ENCODE data around the gene IL26. TPM values are rescaled to one million over a fixed set of nuclear protein-coding genes. Genes with fewer than 3 reads are reported as not detected.

Gene IL26
- total and polyA plus RNA-seq, 2 donors (not counting 3 experiments of a cell fraction or from before 2014, with no cell fraction given), result not detected

DNA sequence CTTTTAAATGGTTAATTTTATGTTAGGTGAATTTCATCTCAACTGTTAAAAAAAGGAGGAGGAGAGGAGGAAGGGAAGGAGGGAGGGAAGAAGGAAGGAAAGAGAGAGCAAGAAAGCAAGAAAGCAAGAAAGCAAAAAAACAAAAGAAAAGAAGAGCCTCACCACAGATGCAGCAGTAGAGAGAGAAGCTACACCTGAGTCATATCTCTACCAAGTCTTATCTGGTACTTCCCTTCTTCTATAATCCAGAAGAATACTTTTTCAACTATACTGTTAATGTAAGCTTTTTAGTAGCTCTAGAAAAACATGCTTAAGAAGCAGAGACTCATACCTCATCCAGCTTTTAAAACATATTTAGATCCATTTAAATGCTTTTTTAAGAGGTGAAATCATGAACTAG is 5.6 kb upstream of the IL26 start:
- ChIA-PET POLR2A (no interaction called here), CTCF (interaction anchor here (0.6 to 2.4 kb wide), 8 partner anchors 7 to 875 kb away, joined by 3 to 14 read pairs (median 4); no protein-coding TSS in a partner anchor)
- dilution Hi-C loops (cut with MboI; ENCODE audit: extremely low pct_ligation_motif_present, low sequenced_read_pairs), result no loop called here
- no peak overlapping the region for H2AFZ ChIP-seq (ENCODE audit: low read depth, low read length)
- DNase-seq (ENCODE audit: low read depth, low spot score) (no peak), FAIRE-seq (no peak)
- no peaks in the 10 kb centered on the region for H3K9me3 ChIP-seq (replicated peaks; ENCODE audit: control insufficient read depth, insufficient read depth, low read length)
- TF ChIP-seq, protein P1, sequence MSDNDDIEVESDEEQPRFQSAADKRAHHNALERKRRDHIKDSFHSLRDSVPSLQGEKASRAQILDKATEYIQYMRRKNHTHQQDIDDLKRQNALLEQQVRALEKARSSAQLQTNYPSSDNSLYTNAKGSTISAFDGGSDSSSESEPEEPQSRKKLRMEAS (IDR thresholded peaks at IDR 0.05; ENCODE audit: insufficient read depth, insufficient read length), result no peak
- no peak for TF ChIP-seq FOS (IDR thresholded peaks at IDR 0.05; ENCODE audit: borderline replicate concordance, insufficient read depth, low read length)
- no peak for TF ChIP-seq POLR2A (IDR thresholded peaks at IDR 0.05; ENCODE audit: low read depth, low read length)
- no peaks in the 10 kb centered on the region for H4K20me1 ChIP-seq (replicated peaks; ENCODE audit: control insufficient read depth, extremely low read depth, insufficient read depth, low read length)
- peaks cover under 1 to 5% of the 10 kb centered on the region in 2 experiments for H3K27me3 ChIP-seq (ENCODE audit: control insufficient read depth in 2 of 2, insufficient read depth in 2 of 2, low read length in 2 of 2)
- no peaks in the 10 kb centered on the region for H3K9me1 ChIP-seq (replicated peaks; ENCODE audit: control insufficient read depth, extremely low read depth, insufficient read depth, low read length)
- no peak overlapping the region for H3K4me2 ChIP-seq (ENCODE audit: insufficient read depth, low read length)
- intact Hi-C loops (cut with micrococcal nuclease), result no loop called here
- BruUV-seq (replicated peaks), result no TSS peak
- H3K36me3 ChIP-seq (ENCODE audit: control insufficient read depth in 2 of 2, extremely low read depth in 1 of 2, insufficient read depth in 2 of 2, low read length in 2 of 2), result no peaks in the 10 kb centered on the region
- H3K4me3 ChIP-seq (replicated peaks in 1 of 3; ENCODE audit: insufficient read depth in 1 of 3, low read depth in 1 of 3, low read length in 3 of 3), result no peak overlapping the region
- H3K27ac ChIP-seq (ENCODE audit: insufficient read depth, low read depth, low read length), result no peak overlapping the region
- H3K9ac ChIP-seq (replicated peaks; ENCODE audit: extremely low read depth, insufficient read depth, low read length), result no peak overlapping the region
- H3K79me2 ChIP-seq (ENCODE audit: control insufficient read depth, insufficient read depth, low read length), result no peaks in the 10 kb centered on the region
- H3K4me1 ChIP-seq (ENCODE audit: control insufficient read depth, extremely low read depth, insufficient read depth, low read length), result no peaks in the 10 kb centered on the region

DNA sequence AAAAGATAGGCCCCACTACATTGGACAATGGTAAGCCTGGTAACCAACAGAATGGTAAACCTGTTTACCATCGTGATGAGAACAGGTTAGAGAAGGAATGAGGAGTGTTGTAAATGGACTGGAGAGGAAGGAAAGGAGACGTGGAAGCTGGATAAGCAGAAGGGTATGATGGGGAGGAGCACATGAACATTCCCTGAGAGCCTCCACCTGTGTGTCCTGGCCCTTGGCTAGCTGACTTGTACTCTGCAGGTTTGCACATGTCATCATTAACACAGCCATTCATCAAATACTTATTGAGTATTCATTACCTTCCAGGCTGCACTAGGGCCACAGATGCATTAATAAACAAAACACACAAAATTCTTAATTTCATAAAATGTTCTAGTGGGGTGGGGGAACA is 4.3 kb upstream of the IL26 start:
- H3K27me3 ChIP-seq (ENCODE audit: control insufficient read depth in 2 of 2, insufficient read depth in 2 of 2, low read length in 2 of 2), result peaks cover 0 to 5% of the 10 kb centered on the region in 2 experiments
- no peaks in the 10 kb centered on the region for H4K20me1 ChIP-seq (replicated peaks; ENCODE audit: control insufficient read depth, extremely low read depth, insufficient read depth, low read length)
- DNase-seq (ENCODE audit: low read depth, low spot score), result no peak
- peaks cover under 1% of the 10 kb centered on the region for H3K4me1 ChIP-seq (ENCODE audit: control insufficient read depth, extremely low read depth, insufficient read depth, low read length)
- dilution Hi-C loops (cut with MboI; ENCODE audit: extremely low pct_ligation_motif_present, low sequenced_read_pairs) (no loop called here), intact Hi-C loops (cut with micrococcal nuclease) (loop anchor here (10.0 kb wide), 3 partner anchors 185 to 575 kb away; partner anchors contain the start of genes MDM2 and RAP1B)
- no peak overlapping the region for H3K9ac ChIP-seq (replicated peaks; ENCODE audit: extremely low read depth, insufficient read depth, low read length)
- H3K9me1 ChIP-seq (replicated peaks; ENCODE audit: control insufficient read depth, extremely low read depth, insufficient read depth, low read length), result no peaks in the 10 kb centered on the region
- H3K9me3 ChIP-seq (replicated peaks; ENCODE audit: control insufficient read depth, insufficient read depth, low read length), result no peaks in the 10 kb centered on the region
- H3K36me3 ChIP-seq (ENCODE audit: control insufficient read depth in 2 of 2, extremely low read depth in 1 of 2, insufficient read depth in 2 of 2, low read length in 2 of 2), result no peaks in the 10 kb centered on the region
- H2AFZ ChIP-seq (ENCODE audit: low read depth, low read length), result no peak overlapping the region
- no peak overlapping the region for H3K4me3 ChIP-seq (replicated peaks in 1 of 3; ENCODE audit: insufficient read depth in 1 of 3, low read depth in 1 of 3, low read length in 3 of 3)
- H3K4me2 ChIP-seq (ENCODE audit: insufficient read depth, low read length), result no peak overlapping the region
- no peak overlapping the region for H3K27ac ChIP-seq (ENCODE audit: insufficient read depth, low read depth, low read length)
- CTCF ChIA-PET, result interaction anchor here (1.4 kb wide), 1 partner anchor 88 kb away, joined by 3 read pairs; no protein-coding TSS in a partner anchor
- no TSS peak for BruUV-seq (replicated peaks)
- POLR2A ChIA-PET, result no interaction called here
- TF ChIP-seq FOS (IDR thresholded peaks at IDR 0.05; ENCODE audit: borderline replicate concordance, insufficient read depth, low read length) (no peak), JUN (IDR thresholded peaks at IDR 0.05; ENCODE audit: borderline replicate concordance, insufficient read depth, insufficient read length, low read depth) (no peak), MYC (IDR thresholded peaks at IDR 0.05; ENCODE audit: low read depth, low read length) (no peak), POLR2A (IDR thresholded peaks at IDR 0.05; ENCODE audit: low read depth, low read length) (no peak), GATA2 (IDR thresholded peaks at IDR 0.05; ENCODE audit: insufficient read depth, insufficient read length, low read depth, low read length) (no peak), POLR2AphosphoS5 (IDR thresholded peaks at IDR 0.05; ENCODE audit: insufficient read depth, low read depth, low read length) (no peak), EZH2 (IDR thresholded peaks at IDR 0.05; ENCODE audit: borderline replicate concordance, low read depth, low read length, severe bottlenecking) (no peak)
- TF ChIP-seq, protein P2, sequence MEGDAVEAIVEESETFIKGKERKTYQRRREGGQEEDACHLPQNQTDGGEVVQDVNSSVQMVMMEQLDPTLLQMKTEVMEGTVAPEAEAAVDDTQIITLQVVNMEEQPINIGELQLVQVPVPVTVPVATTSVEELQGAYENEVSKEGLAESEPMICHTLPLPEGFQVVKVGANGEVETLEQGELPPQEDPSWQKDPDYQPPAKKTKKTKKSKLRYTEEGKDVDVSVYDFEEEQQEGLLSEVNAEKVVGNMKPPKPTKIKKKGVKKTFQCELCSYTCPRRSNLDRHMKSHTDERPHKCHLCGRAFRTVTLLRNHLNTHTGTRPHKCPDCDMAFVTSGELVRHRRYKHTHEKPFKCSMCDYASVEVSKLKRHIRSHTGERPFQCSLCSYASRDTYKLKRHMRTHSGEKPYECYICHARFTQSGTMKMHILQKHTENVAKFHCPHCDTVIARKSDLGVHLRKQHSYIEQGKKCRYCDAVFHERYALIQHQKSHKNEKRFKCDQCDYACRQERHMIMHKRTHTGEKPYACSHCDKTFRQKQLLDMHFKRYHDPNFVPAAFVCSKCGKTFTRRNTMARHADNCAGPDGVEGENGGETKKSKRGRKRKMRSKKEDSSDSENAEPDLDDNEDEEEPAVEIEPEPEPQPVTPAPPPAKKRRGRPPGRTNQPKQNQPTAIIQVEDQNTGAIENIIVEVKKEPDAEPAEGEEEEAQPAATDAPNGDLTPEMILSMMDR (IDR thresholded peaks at IDR 0.05; ENCODE audit: extremely low read depth in 1 of 2, insufficient read depth in 1 of 2, low read depth in 1 of 2, low read length in 2 of 2), result no peak
- TF ChIP-seq, protein P1 (IDR thresholded peaks at IDR 0.05; ENCODE audit: insufficient read depth, insufficient read length), result no peak
- no peak for FAIRE-seq
- H3K79me2 ChIP-seq (ENCODE audit: control insufficient read depth, insufficient read depth, low read length), result no peaks in the 10 kb centered on the region
